ENCODE data around the gene MXI1.
A peak's percentile ranks its signal among the peaks of the same experiment; 100 is the strongest.

Gene MXI1

GRCh38 chr10:110205051-110205675 is 2.2 kb upstream of the MXI1 start:
- peaks cover 23% of the 10 kb centered on the region for H3K4me1 Mint-ChIP-seq (ENCODE audit: low read depth)
- no peaks in the 10 kb centered on the region for H3K36me3 Mint-ChIP-seq
- no peak overlapping the region for H3K27ac Mint-ChIP-seq
- H3K9me3 Mint-ChIP-seq (ENCODE audit: low read depth) = no peaks in the 10 kb centered on the region
- peaks cover 11% of the 10 kb centered on the region for H3K27me3 Mint-ChIP-seq
- no peak overlapping the region for H3K4me3 Mint-ChIP-seq

- Mint-ChIP-seq H3K27ac (no peak overlapping the region), H3K27me3 (peaks cover 9% of the 10 kb centered on the region), H3K9me3 (ENCODE audit: low read depth) (no peaks in the 10 kb centered on the region), H3K36me3 (no peaks in the 10 kb centered on the region), H3K4me3 (peak overlapping the region; percentile 91), H3K4me1 (ENCODE audit: low read depth) (peaks cover 42% of the 10 kb centered on the region)
These were observed 604 bp downstream of the MXI1 start for GRCh38 chr10:110207805-110208613.

GRCh38 chr10:110208614-110209453 is 1.4 kb downstream of the MXI1 start:
- peaks cover 44% of the 10 kb centered on the region for H3K4me1 Mint-ChIP-seq (ENCODE audit: low read depth)
- H3K27ac Mint-ChIP-seq = peak overlapping the region; percentile 84
- H3K4me3 Mint-ChIP-seq = peak overlapping the region; percentile 91
- H3K9me3 Mint-ChIP-seq (ENCODE audit: low read depth) = no peaks in the 10 kb centered on the region
- no peaks in the 10 kb centered on the region for H3K36me3 Mint-ChIP-seq
- H3K27me3 Mint-ChIP-seq = peaks cover 9% of the 10 kb centered on the region

GRCh38 chr10:110209454-110209925 is 2.1 kb downstream of the MXI1 start:
- peak overlapping the region; percentile 84 for H3K27ac Mint-ChIP-seq
- peaks cover 45% of the 10 kb centered on the region for H3K4me1 Mint-ChIP-seq (ENCODE audit: low read depth)
- peaks cover 9% of the 10 kb centered on the region for H3K27me3 Mint-ChIP-seq
- peak overlapping the region; percentile 91 for H3K4me3 Mint-ChIP-seq
- H3K36me3 Mint-ChIP-seq = no peaks in the 10 kb centered on the region
- H3K9me3 Mint-ChIP-seq (ENCODE audit: low read depth) = no peaks in the 10 kb centered on the region

- Mint-ChIP-seq H3K27me3 (peaks cover 9% of the 10 kb centered on the region), H3K36me3 (no peaks in the 10 kb centered on the region), H3K4me1 (ENCODE audit: low read depth) (peaks cover 45% of the 10 kb centered on the region), H3K27ac (peak overlapping the region; percentile 97), H3K4me3 (peak overlapping the region; percentile 94), H3K9me3 (ENCODE audit: low read depth) (no peaks in the 10 kb centered on the region)
These were observed 2.7 kb downstream of the MXI1 start for GRCh38 chr10:110209926-110210673.

- Mint-ChIP-seq H3K27me3 (peaks cover 7% of the 10 kb centered on the region), H3K4me3 (peak overlapping the region; percentile 94), H3K27ac (peak overlapping the region; percentile 97), H3K9me3 (ENCODE audit: low read depth) (no peaks in the 10 kb centered on the region), H3K4me1 (ENCODE audit: low read depth) (peaks cover 45% of the 10 kb centered on the region), H3K36me3 (no peaks in the 10 kb centered on the region)
These were observed 3.5 kb downstream of the MXI1 start for GRCh38 chr10:110210674-110211464.

GRCh38 chr10:110211465-110211843 is 4.0 kb downstream of the MXI1 start:
- Mint-ChIP-seq H3K36me3 (no peaks in the 10 kb centered on the region), H3K27me3 (peaks cover 3% of the 10 kb centered on the region), H3K9me3 (ENCODE audit: low read depth) (no peaks in the 10 kb centered on the region), H3K27ac (peak overlapping the region; percentile 97), H3K4me1 (ENCODE audit: low read depth) (peaks cover 41% of the 10 kb centered on the region), H3K4me3 (peak overlapping the region; percentile 94)

GRCh38 chr10:110212119-110213006 is 5.0 kb downstream of the MXI1 start:
- H3K9me3 Mint-ChIP-seq (ENCODE audit: low read depth) = no peaks in the 10 kb centered on the region
- peaks cover 3% of the 10 kb centered on the region for H3K27me3 Mint-ChIP-seq
- peaks cover 32% of the 10 kb centered on the region for H3K4me1 Mint-ChIP-seq (ENCODE audit: low read depth)
- no peaks in the 10 kb centered on the region for H3K36me3 Mint-ChIP-seq
- peak overlapping the region; percentile 94 for H3K4me3 Mint-ChIP-seq
- H3K27ac Mint-ChIP-seq = peak overlapping the region; percentile 97

- H3K9me3 Mint-ChIP-seq (ENCODE audit: low read depth) = no peaks in the 10 kb centered on the region
- H3K27ac Mint-ChIP-seq = no peak overlapping the region
- H3K27me3 Mint-ChIP-seq = peaks cover 5% of the 10 kb centered on the region
- no peaks in the 10 kb centered on the region for H3K36me3 Mint-ChIP-seq
- peaks cover 24% of the 10 kb centered on the region for H3K4me1 Mint-ChIP-seq (ENCODE audit: low read depth)
- H3K4me3 Mint-ChIP-seq = no peak overlapping the region
These were observed 7.0 kb downstream of the MXI1 start for GRCh38 chr10:110214371-110214826.

GRCh38 chr10:110215286-110216170 is 8.1 kb downstream of the MXI1 start:
- Mint-ChIP-seq H3K27me3 (peaks cover 5% of the 10 kb centered on the region), H3K27ac (no peak overlapping the region), H3K9me3 (ENCODE audit: low read depth) (no peaks in the 10 kb centered on the region), H3K4me1 (ENCODE audit: low read depth) (peaks cover 22% of the 10 kb centered on the region), H3K36me3 (no peaks in the 10 kb centered on the region), H3K4me3 (no peak overlapping the region)

- Mint-ChIP-seq H3K4me1 (ENCODE audit: low read depth) (peaks cover 19% of the 10 kb centered on the region), H3K27ac (no peak overlapping the region), H3K4me3 (no peak overlapping the region)
These were observed 8.8 kb downstream of the MXI1 start for GRCh38 chr10:110216240-110216639.

GRCh38 chr10:110216942-110217661 is 9.7 kb downstream of the MXI1 start:
- no peak overlapping the region for H3K4me3 Mint-ChIP-seq
- H3K36me3 Mint-ChIP-seq = no peaks in the 10 kb centered on the region
- H3K27me3 Mint-ChIP-seq = peaks cover 5% of the 10 kb centered on the region
- H3K9me3 Mint-ChIP-seq (ENCODE audit: low read depth) = no peaks in the 10 kb centered on the region
- H3K27ac Mint-ChIP-seq = no peak overlapping the region
- peaks cover 18% of the 10 kb centered on the region for H3K4me1 Mint-ChIP-seq (ENCODE audit: low read depth)

More at GRCh38 chr10:110216240-110216639, 8.8 kb downstream of the MXI1 start:
- Mint-ChIP-seq H3K36me3 (no peaks in the 10 kb centered on the region), H3K9me3 (ENCODE audit: low read depth) (no peaks in the 10 kb centered on the region), H3K27me3 (peaks cover 5% of the 10 kb centered on the region)

All from activated naive CD8-positive, alpha-beta T cell (primary cell).